ENCODE measurements around the gene ZSCAN25. TPM values are rescaled to one million over a fixed set of nuclear protein-coding genes. Genes with fewer than 3 reads are reported as not detected.
"Not testable (repeated sequence)": the region's sequence is repeated elsewhere in the genome, so short reads cannot be mapped to it uniquely, and the experiment has no call there.

The ZSCAN25 gene
- 28.8 TPM for total RNA-seq

- no peaks in the 10 kb centered on the region for H3K9me3 ChIP-seq (ENCODE audit: low read depth, low read length)
- H3K27me3 ChIP-seq (ENCODE audit: insufficient read depth, low read length), result peaks cover 6% of the 10 kb centered on the region
- peaks cover 22% of the 10 kb centered on the region for H3K4me1 ChIP-seq (ENCODE audit: insufficient read depth, low read length)
- H3K4me3 ChIP-seq (ENCODE audit: low read length), result peak within 1 kb of the TSS; percentile 89
Observed at GRCh38 chr7:99616359-99617191, at the start of gene ZSCAN25. Gene ZSCAN25, plus strand, starts transcription at chr7:99616946. Its CDS starts 2,661 bp downstream, at chr7:99619607.

GRCh38 chr7:99568770-99569169 lies 48.0 kb upstream of the ZSCAN25 start:
- H3K27me3 ChIP-seq (ENCODE audit: insufficient read depth, low read length); H3K4me1 ChIP-seq (ENCODE audit: insufficient read depth, low read length); H3K9me3 ChIP-seq (ENCODE audit: low read depth, low read length); H3K4me3 ChIP-seq (ENCODE audit: low read length): not testable (repeated sequence)

- H3K4me3 ChIP-seq (ENCODE audit: low read length), result no peak overlapping the region
- no peaks in the 10 kb centered on the region for H3K4me1 ChIP-seq (ENCODE audit: insufficient read depth, low read length)
- no peaks in the 10 kb centered on the region for H3K9me3 ChIP-seq (ENCODE audit: low read depth, low read length)
- no peaks in the 10 kb centered on the region for H3K27me3 ChIP-seq (ENCODE audit: insufficient read depth, low read length)
Observed at GRCh38 chr7:99571768-99572167, 45.0 kb upstream of the ZSCAN25 start.

- Histone ChIP-seq H3K4me1 (ENCODE audit: insufficient read depth, low read length) (no peaks in the 10 kb centered on the region), H3K4me3 (ENCODE audit: low read length) (no peak overlapping the region), H3K27me3 (ENCODE audit: insufficient read depth, low read length) (no peaks in the 10 kb centered on the region), H3K9me3 (ENCODE audit: low read depth, low read length) (no peaks in the 10 kb centered on the region)
Observed at GRCh38 chr7:99573257-99573656, 43.5 kb upstream of the ZSCAN25 start.

GRCh38 chr7:99576251-99576650 lies 40.5 kb upstream of the ZSCAN25 start:
- Histone ChIP-seq H3K4me1 (ENCODE audit: insufficient read depth, low read length) (peaks cover 16% of the 10 kb centered on the region), H3K27me3 (ENCODE audit: insufficient read depth, low read length) (no peaks in the 10 kb centered on the region), H3K9me3 (ENCODE audit: low read depth, low read length) (no peaks in the 10 kb centered on the region)

GRCh38 chr7:99579281-99579955 lies 37.3 kb upstream of the ZSCAN25 start:
- Histone ChIP-seq H3K4me1 (ENCODE audit: insufficient read depth, low read length) (peaks cover 16% of the 10 kb centered on the region), H3K4me3 (ENCODE audit: low read length) (peak overlapping the region; percentile 40), H3K27me3 (ENCODE audit: insufficient read depth, low read length) (no peaks in the 10 kb centered on the region), H3K9me3 (ENCODE audit: low read depth, low read length) (no peaks in the 10 kb centered on the region)

More at GRCh38 chr7:99576251-99576650, 40.5 kb upstream of the ZSCAN25 start:
- H3K4me3 ChIP-seq (ENCODE audit: low read length), result no peak overlapping the region

- Histone ChIP-seq H3K9me3 (ENCODE audit: low read depth, low read length) (no peaks in the 10 kb centered on the region), H3K4me3 (ENCODE audit: low read length) (peak overlapping the region; percentile 40), H3K27me3 (ENCODE audit: insufficient read depth, low read length) (no peaks in the 10 kb centered on the region), H3K4me1 (ENCODE audit: insufficient read depth, low read length) (peaks cover 16% of the 10 kb centered on the region)
Observed at GRCh38 chr7:99579956-99580777, 36.6 kb upstream of the ZSCAN25 start.

GRCh38 chr7:99580778-99581332 lies 35.9 kb upstream of the ZSCAN25 start:
- H3K9me3 ChIP-seq (ENCODE audit: low read depth, low read length); H3K27me3 ChIP-seq (ENCODE audit: insufficient read depth, low read length): not testable (repeated sequence)
- peak overlapping the region; percentile 40 for H3K4me3 ChIP-seq (ENCODE audit: low read length)
- H3K4me1 ChIP-seq (ENCODE audit: insufficient read depth, low read length), result peaks cover 16% of the 10 kb centered on the region

- no peaks in the 10 kb centered on the region for H3K4me1 ChIP-seq (ENCODE audit: insufficient read depth, low read length)
Observed at GRCh38 chr7:99588868-99589267, 27.9 kb upstream of the ZSCAN25 start.

GRCh38 chr7:99594948-99595745 lies 21.6 kb upstream of the ZSCAN25 start:
- Histone ChIP-seq H3K27me3 (ENCODE audit: insufficient read depth, low read length) (no peaks in the 10 kb centered on the region), H3K4me1 (ENCODE audit: insufficient read depth, low read length) (no peaks in the 10 kb centered on the region), H3K4me3 (ENCODE audit: low read length) (no peak overlapping the region), H3K9me3 (ENCODE audit: low read depth, low read length) (no peaks in the 10 kb centered on the region)

More at GRCh38 chr7:99588868-99589267, 27.9 kb upstream of the ZSCAN25 start:
- H3K4me3 ChIP-seq (ENCODE audit: low read length), result no peak overlapping the region
- H3K9me3 ChIP-seq (ENCODE audit: low read depth, low read length), result no peaks in the 10 kb centered on the region
- peaks cover 8% of the 10 kb centered on the region for H3K27me3 ChIP-seq (ENCODE audit: insufficient read depth, low read length)

GRCh38 chr7:99596408-99596955 lies 20.3 kb upstream of the ZSCAN25 start:
- Histone ChIP-seq H3K4me1 (ENCODE audit: insufficient read depth, low read length) (no peaks in the 10 kb centered on the region), H3K9me3 (ENCODE audit: low read depth, low read length) (no peaks in the 10 kb centered on the region), H3K27me3 (ENCODE audit: insufficient read depth, low read length) (no peaks in the 10 kb centered on the region), H3K4me3 (ENCODE audit: low read length) (no peak overlapping the region)

GRCh38 chr7:99597762-99598501 lies 18.8 kb upstream of the ZSCAN25 start, which contains the start of gene TMEM225B:
Gene TMEM225B, plus strand, starts transcription at chr7:99598267. Its CDS starts 6,122 bp downstream, at chr7:99604389.
- no peak within 1 kb of the TSS for H3K4me3 ChIP-seq (ENCODE audit: low read length)
- no peaks in the 10 kb centered on the region for H3K9me3 ChIP-seq (ENCODE audit: low read depth, low read length)
- no peaks in the 10 kb centered on the region for H3K27me3 ChIP-seq (ENCODE audit: insufficient read depth, low read length)
- H3K4me1 ChIP-seq (ENCODE audit: insufficient read depth, low read length), result no peaks in the 10 kb centered on the region

GRCh38 chr7:99599836-99600235 lies 16.9 kb upstream of the ZSCAN25 start:
- H3K4me1 ChIP-seq (ENCODE audit: insufficient read depth, low read length), result no peaks in the 10 kb centered on the region
- no peaks in the 10 kb centered on the region for H3K9me3 ChIP-seq (ENCODE audit: low read depth, low read length)
- no peak overlapping the region for H3K4me3 ChIP-seq (ENCODE audit: low read length)
- no peaks in the 10 kb centered on the region for H3K27me3 ChIP-seq (ENCODE audit: insufficient read depth, low read length)

Data from mononuclear cell (primary cell).